VCaP (cell line): ENCODE measurements around the gene MTERF4.

Source experiments
- H3K27ac ChIP-seq: fragments of 450-650 bp; 2 replicates; pipeline ENCODE4 v1.5.1; 2017
- CTCF ChIP-seq: fragments of 450-650 bp; conservative IDR thresholded peaks from 2 replicates; pipeline ENCODE4 v1.5.1; 2017; ENCODE audit warnings: mild to moderate bottlenecking, moderate library complexity

MTERF4 gene

GRCh38 chr2:241066171-241066892 lies 35.8 kb downstream of the MTERF4 start:
- no peak for TF ChIP-seq CTCF
- no peak overlapping the region for H3K27ac ChIP-seq

GRCh38 chr2:241065355-241065803 lies 36.7 kb downstream of the MTERF4 start:
- H3K27ac ChIP-seq, result no peak overlapping the region
- TF ChIP-seq CTCF, result no peak

- no peak for TF ChIP-seq CTCF
- peak overlapping the region; percentile 70; the same call in 1 of the 2 replicates for H3K27ac ChIP-seq
Measured at GRCh38 chr2:241064802-241065354, 37.2 kb downstream of the MTERF4 start.

GRCh38 chr2:241064008-241064801 lies 37.9 kb downstream of the MTERF4 start:
- no peak for TF ChIP-seq CTCF
- H3K27ac ChIP-seq, result peak overlapping the region; percentile 70

- TF ChIP-seq CTCF, result peak; percentile 33; the same call in 1 of the 2 replicates
- peak overlapping the region; percentile 70 for H3K27ac ChIP-seq
Measured at GRCh38 chr2:241063587-241063986, 38.5 kb downstream of the MTERF4 start.

- no peak for TF ChIP-seq CTCF
- peak overlapping the region; percentile 70 for H3K27ac ChIP-seq
Measured at GRCh38 chr2:241063093-241063551, 39.0 kb downstream of the MTERF4 start.

GRCh38 chr2:241062389-241063092 lies 39.5 kb downstream of the MTERF4 start:
- H3K27ac ChIP-seq, result peak overlapping the region; percentile 70
- TF ChIP-seq CTCF, result no peak
